Heart right ventricle (tissue), 16 donors: ENCODE results near the gene KCNJ5. TPM values are rescaled to one million over a fixed set of nuclear protein-coding genes. Genes with fewer than 3 reads are reported as not detected.
A peak's percentile ranks its signal among the peaks of the same experiment; 100 is the strongest.

Source experiments
- ATAC-seq, 8 donors: fragments of 200-7000 bp; cut with Tn5 transposase; one replicate each; pipeline ENCODE4 v1.9.1; 2020; ENCODE audit warnings: mild to moderate bottlenecking in 8 of 8, moderate library complexity in 8 of 8, moderate number of reproducible peaks in 1 of 8
- DNase-seq, 2 donors: peaks; one replicate each; pipeline ENCODE4 v3.0.0-alpha.2; 2020
- H3K27ac ChIP-seq, 10 donors: fragments of 200-600 bp; sonication (generic) in 2 of 10; one replicate each; pipeline versions ENCODE4 v1.5.0 to v1.8.0; 2020 to 2022; ENCODE audit warnings: mild to moderate bottlenecking in 3 of 10
- H3K27me3 ChIP-seq, 7 donors: fragments of 200-600 bp; one replicate each; pipeline ENCODE4 v1.8.0; 2021 to 2022; ENCODE audit warnings: mild to moderate bottlenecking in 2 of 7
- H3K36me3 ChIP-seq, 9 donors: fragments of 200-600 bp; sonication (generic) in 1 of 9; one replicate each; pipeline versions ENCODE4 v1.5.0 to v1.8.0; 2020 to 2022; ENCODE audit warnings: mild to moderate bottlenecking in 2 of 9
- H3K4me1 ChIP-seq, 9 donors: fragments of 200-600 bp; sonication (generic) in 1 of 9; one replicate each; pipeline versions ENCODE4 v1.5.0 to v1.8.0; 2020 to 2022; ENCODE audit warnings: mild to moderate bottlenecking in 4 of 9
- H3K4me3 ChIP-seq, 10 donors: fragments of 200-600 bp; sonication (generic) in 2 of 10; one replicate each; pipeline versions ENCODE4 v1.5.0 to v1.8.0; 2020 to 2022; ENCODE audit warnings: mild to moderate bottlenecking in 7 of 10, moderate library complexity in 2 of 10
- H3K9me3 ChIP-seq, 11 donors: fragments of 200-600 bp in 10 of 11; sonication (generic) in 2 of 11; one replicate each; pipeline versions ENCODE4 v1.5.0 to v1.8.0; 2013 to 2022; ENCODE audit warnings: mild to moderate bottlenecking in 2 of 11, control low read depth in 1 of 11, moderate library complexity in 1 of 11
- CTCF ChIP-seq, 9 donors: fragments of 200-600 bp; sonication (generic) in 2 of 9; IDR thresholded peaks; one replicate each; pipeline versions ENCODE4 v1.5.0 to v1.8.0; 2021 to 2022; ENCODE audit warnings: antibody characterized with exemption in 9 of 9, mild to moderate bottlenecking in 5 of 9, moderate library complexity in 1 of 9
- WGBS, 2 donors: extraction: QIAGEN DNeasy Blood & Tissue Kit; methylation state at CpG; one replicate each; pipeline ENCODE4 v1.1.7; 2013; ENCODE audit warnings: inconsistent platforms in 1 of 2; 5-methylcytosine and 5-hydroxymethylcytosine counted together
- intact Hi-C, 10 donors: fragments of 100-400 bp; cut with DNase I; formaldehyde crosslinking; loops; one replicate each; pipeline versions ENCODE4 v1.11.1 to v1.14.2; 2022
- polyA plus RNA-seq, 2 donors: library from polyadenylated mRNA; stranded (reverse); fragments of 200-250 nt; gene quantifications; one replicate each; pipeline ENCODE4 v1.2.3, GENCODE V29; 2013
- total RNA-seq, 10 donors: library from RNA; stranded (reverse); fragmentation: NEBNext Ultra II Directional in 3 of 10; extraction: Animal tissue kit (Norgen Biotek cat#: 25700) in 3 of 10; gene quantifications; one replicate each; pipeline versions ENCODE4 v1.2.1 to v1.2.4, GENCODE V29; 2021 to 2023
- donor health status: Arrhythmogenic right ventricular cardiomyopathy.
- donor health status: ischemic (EF 13 %, LVEDD 7.1; RV severe dilation, severe dysfunction).
- donor health status: healthy with polysubstance abuse.
- donor health status: DM: no; HTN: yes; CAD: no.
- donor health status: DM: no; HTN: no; CAD: no.
- donor health status: ischemic (EF 25% LVEDD 6.9; RV normal size, moderate dysfunction).
- donor health status: ischemic (EF 25% LVEDD 5.7; RV mildly dilated, moderate dysfunction).
- donor health status: healthy.
- donor health status: DM: yes; HTN: yes; CAD: no.
- donor health status: Ischemic cardiomyopathy.
- donor health status: ischemic (EF 35%, LVEDD 5.7; RV mildly dilated, moderate dysfunction).
- donor health status: nonischemic (EF 11% LVEDD 7.7; RV severe dilation, severe dysfunction).
- donor health status: DM: yes; HTN: yes; CAD: no.
- donor health status: PGD.
- donor health status: ischemic (EF 29% LVEDD 5.4; RV normal size, mild dysfunction).
- donor health status: nonischemic (EF 23%, LVEDD 6.1; RV moderate dilation, normal function).

KCNJ5 gene
- total and polyA plus RNA-seq, 12 donors, result 1.2 to 32.1 (median 8.1) TPM

GRCh38 chr11:128905345-128906184 lies 14.4 kb downstream of the KCNJ5 start:
- ATAC-seq (peak; percentile 39 to 75 (median 62)), DNase-seq (no peak)
- H3K4me1 ChIP-seq, result peaks cover 7 to 70% (median 43%) of the 10 kb centered on the region in 9 donors
- TF ChIP-seq CTCF (IDR thresholded peaks at IDR 0.05), result peak; percentile 15 to 58 (median 48)
- H3K27me3 ChIP-seq, result peaks cover 0 to 5% (median 0%) of the 10 kb centered on the region in 7 donors
- no peaks in the 10 kb centered on the region for H3K9me3 ChIP-seq
- H3K27ac ChIP-seq, result peak overlapping the region in 9 of 10 donors; percentile 58 to 86 (median 69)
- H3K4me3 ChIP-seq, result peak overlapping the region; percentile 46 to 79 (median 61)
- WGBS, 2 donors, result 2 to 3% methylated on average over 43 to 45 of the region's 45 CpGs
- no peaks in the 10 kb centered on the region for H3K36me3 ChIP-seq
- intact Hi-C loops, result no loop called here

GRCh38 chr11:128906185-128907050 lies 15.3 kb downstream of the KCNJ5 start:
- Histone ChIP-seq H3K36me3 (no peaks in the 10 kb centered on the region), H3K4me1 (peaks cover 7 to 70% (median 43%) of the 10 kb centered on the region in 9 donors), H3K9me3 (no peaks in the 10 kb centered on the region), H3K4me3 (peak overlapping the region in 7 of 10 donors; percentile 60 to 79 (median 61)), H3K27me3 (peaks cover 0 to 5% (median 0%) of the 10 kb centered on the region in 7 donors), H3K27ac (peak overlapping the region in 3 of 10 donors; percentile 8 to 86 (median 80))
- peak in 1 of 9 donors; percentile 1 for TF ChIP-seq CTCF (IDR thresholded peaks at IDR 0.05)
- intact Hi-C loops, result no loop called here
- DNase-seq (no peak), ATAC-seq (peak in 6 of 8 donors; percentile 12 to 28 (median 14))
- 70 to 76% methylated on average over 8 of the region's 8 CpGs for WGBS, 2 donors

GRCh38 chr11:128907585-128907984 lies 16.4 kb downstream of the KCNJ5 start:
- intact Hi-C loops, result no loop called here
- H3K27ac ChIP-seq, result peak overlapping the region in 2 of 10 donors; percentile 28 to 56
- no peaks in the 10 kb centered on the region for H3K36me3 ChIP-seq
- DNase-seq, result no peak
- no peak for ATAC-seq
- no peak overlapping the region for H3K4me3 ChIP-seq
- TF ChIP-seq CTCF (IDR thresholded peaks at IDR 0.05), result no peak
- H3K9me3 ChIP-seq, result no peaks in the 10 kb centered on the region
- peaks cover 0 to 5% (median 0%) of the 10 kb centered on the region in 7 donors for H3K27me3 ChIP-seq
- H3K4me1 ChIP-seq, result peaks cover 7 to 70% (median 43%) of the 10 kb centered on the region in 9 donors
- WGBS, 2 donors, result 91 to 93% methylated on average over 4 of the region's 4 CpGs
